NCI-H146 treated with DMSO at 0.1 percent for 48 hours (cell line): ENCODE measurements around the gene GRIFIN.

Source experiments
- DNase-seq: peaks from one replicate; lab custom pipeline; 2025; ENCODE audit not compliant: unreplicated experiment; lab: John Stamatoyannopoulos, UW

GRIFIN gene

GRCh38 chr7:2476298-2476697 lies at the start of gene GRIFIN:
GRIFIN (minus strand) TSS chr7:2476398; CDS start chr7:2476383, 15 bp downstream.
- no peak for DNase-seq

GRCh38 chr7:2524808-2525657 lies 48.8 kb upstream of the GRIFIN start:
- DNase-seq = no peak

GRCh38 chr7:2523941-2524807 lies 48.0 kb upstream of the GRIFIN start:
- peak; percentile 96 for DNase-seq

GRCh38 chr7:2523461-2523936 lies 47.3 kb upstream of the GRIFIN start:
- peak; percentile 60 for DNase-seq

- no peak for DNase-seq
Observed at GRCh38 chr7:2522780-2523433, 46.7 kb upstream of the GRIFIN start.

GRCh38 chr7:2521952-2522591 lies 45.9 kb upstream of the GRIFIN start:
- DNase-seq = no peak

GRCh38 chr7:2521341-2521745 lies 45.1 kb upstream of the GRIFIN start:
- no peak for DNase-seq

GRCh38 chr7:2520761-2521290 lies 44.6 kb upstream of the GRIFIN start:
- no peak for DNase-seq

- DNase-seq = no peak
Observed at GRCh38 chr7:2520131-2520760, 44.0 kb upstream of the GRIFIN start.

- DNase-seq = peak; percentile 70
Observed at GRCh38 chr7:2519119-2519930, 43.1 kb upstream of the GRIFIN start, which contains the start of gene LFNG. LFNG (plus strand) TSS chr7:2519774; CDS start chr7:2519862, 88 bp downstream.

- no peak for DNase-seq
Observed at GRCh38 chr7:2518737-2519118, 42.5 kb upstream of the GRIFIN start.

- no peak for DNase-seq
Observed at GRCh38 chr7:2517678-2518507, 41.7 kb upstream of the GRIFIN start.

- no peak for DNase-seq
Observed at GRCh38 chr7:2517026-2517425, 40.8 kb upstream of the GRIFIN start.

- DNase-seq = no peak
Observed at GRCh38 chr7:2516194-2516555, 40.0 kb upstream of the GRIFIN start.

GRCh38 chr7:2515424-2516193 lies 39.4 kb upstream of the GRIFIN start:
- DNase-seq = no peak

GRCh38 chr7:2514473-2515423 lies 38.5 kb upstream of the GRIFIN start:
- DNase-seq = no peak
